HL-60/S4 (cell line): ENCODE data around the gene CFAP299.
"Not testable (repeated sequence)": the region's sequence is repeated elsewhere in the genome, so short reads cannot be mapped to it uniquely, and the experiment has no call there.

ENCODE experiments used
- in situ Hi-C: fragments of 300-500 bp; cut with MboI; formaldehyde crosslinking; loops from 2 replicates; pipeline ENCODE4 v1.14.3; 2022; ENCODE audit warnings: low sequenced_read_pairs

Gene CFAP299

GRCh38 chr4:80324171-80324570 is 11.4 kb upstream of the CFAP299 start:
- in situ Hi-C loops = no loop called here

DNA sequence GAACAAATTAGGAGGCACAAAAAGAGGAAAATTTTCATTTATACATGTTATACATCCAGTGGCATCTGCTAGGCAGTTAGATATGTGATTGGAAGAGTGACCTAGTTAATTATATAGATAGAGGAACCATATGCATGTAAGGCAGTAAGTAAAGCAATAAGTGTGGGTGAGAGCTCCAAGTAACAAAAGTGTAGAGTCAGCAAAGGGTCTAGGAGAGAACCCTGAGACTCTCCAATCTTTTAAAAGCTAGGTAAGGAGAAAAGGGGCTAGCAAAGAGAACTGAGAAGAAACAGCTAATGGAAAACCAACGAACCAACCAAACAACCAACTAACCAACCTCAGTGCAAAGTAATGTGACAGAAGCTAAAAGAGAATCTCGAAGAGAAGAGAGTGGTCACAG is 3.8 kb upstream of the CFAP299 start:
- in situ Hi-C loops = no loop called here

GRCh38 chr4:80333121-80333520 is 2.4 kb upstream of the CFAP299 start:
- in situ Hi-C loops = no loop called here

DNA sequence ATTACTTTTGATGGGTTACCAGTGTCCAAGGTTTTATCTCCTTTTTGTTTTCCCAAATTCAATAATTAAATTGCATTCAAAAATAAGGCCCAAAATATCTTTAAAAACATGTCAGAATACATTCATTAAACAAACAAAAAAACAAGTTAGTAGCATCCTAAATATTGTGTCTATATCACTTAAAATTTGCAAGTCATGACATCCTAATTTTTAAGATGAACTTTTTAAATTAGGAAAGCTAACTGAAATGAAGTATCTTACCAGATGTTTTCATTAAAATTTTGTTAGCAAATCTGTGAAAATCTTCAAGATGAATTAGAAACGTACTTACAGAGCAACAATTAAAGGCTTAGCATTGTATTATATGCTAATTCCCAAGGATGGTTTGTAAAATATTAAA is 962 bp upstream of the CFAP299 start:
- in situ Hi-C loops = no loop called here

DNA sequence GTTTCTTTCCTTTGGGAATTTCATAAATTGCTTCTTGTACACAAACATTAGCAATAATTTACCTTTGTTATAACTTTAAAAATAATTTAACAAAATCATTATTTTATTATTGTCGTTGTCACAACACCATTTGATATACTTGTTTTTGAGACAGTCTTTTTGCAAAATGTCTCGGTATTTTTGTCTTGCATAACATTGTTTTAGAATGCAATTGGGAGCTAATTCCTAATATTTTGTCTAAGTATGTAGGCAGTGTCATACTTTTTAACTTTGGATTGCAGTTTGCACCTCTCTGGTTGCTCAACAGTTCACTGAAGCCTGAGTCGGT is 340 bp upstream of the CFAP299 start:
- in situ Hi-C loops = no loop called here

GRCh38 chr4:80336582-80336981 is 1.1 kb downstream of the CFAP299 start:
- in situ Hi-C loops = no loop called here

- in situ Hi-C loops = no loop called here
Observed at GRCh38 chr4:80340036-80340435, 4.5 kb downstream of the CFAP299 start.

DNA sequence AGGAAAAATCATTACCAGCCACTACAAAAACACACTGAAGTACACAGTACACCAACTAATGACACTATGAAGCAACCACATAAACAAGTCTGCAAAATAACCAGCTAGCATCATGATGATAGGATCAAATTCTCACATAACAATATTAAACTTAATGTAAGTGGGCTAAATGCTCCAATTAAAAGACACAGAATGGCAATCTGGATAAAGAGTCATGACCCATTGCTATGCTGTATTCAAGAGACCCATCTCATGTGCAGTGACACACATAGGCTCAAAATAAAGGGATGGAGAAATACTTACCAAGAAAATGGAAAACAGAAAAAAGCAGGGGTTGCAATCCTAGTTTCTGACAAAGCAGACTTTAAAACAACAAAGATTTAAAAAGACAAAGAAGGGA is 7.2 kb downstream of the CFAP299 start:
- in situ Hi-C loops = not testable (repeated sequence)

GRCh38 chr4:80343887-80344286 is 8.4 kb downstream of the CFAP299 start:
- in situ Hi-C loops = no loop called here

GRCh38 chr4:80360084-80360483 is 24.6 kb downstream of the CFAP299 start:
- in situ Hi-C loops = loop anchor here (25.0 kb wide), 1 partner anchor 677 kb away; the partner anchor contains the start of gene BMP3

DNA sequence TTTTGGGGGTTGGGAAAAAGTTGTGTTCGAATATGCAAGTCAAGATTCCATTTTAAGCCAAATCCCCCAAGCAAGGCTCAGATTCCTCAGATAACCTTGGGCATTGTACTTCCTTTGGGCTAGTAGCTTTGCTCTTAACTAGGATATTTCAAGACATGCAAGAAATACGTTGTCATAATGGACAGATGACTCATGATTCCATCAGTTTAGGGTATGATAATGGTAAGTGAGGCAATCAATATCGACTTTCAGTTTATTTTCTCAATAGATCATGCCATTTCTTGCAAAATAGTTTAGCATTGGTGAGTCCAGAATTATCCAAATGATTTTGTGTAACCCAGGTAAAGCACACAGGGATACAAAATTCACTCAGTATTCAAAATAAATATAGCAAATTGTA is 25.4 kb downstream of the CFAP299 start:
- in situ Hi-C loops = loop anchor here (25.0 kb wide), 1 partner anchor 676 kb away; the partner anchor contains the start of gene BMP3

DNA sequence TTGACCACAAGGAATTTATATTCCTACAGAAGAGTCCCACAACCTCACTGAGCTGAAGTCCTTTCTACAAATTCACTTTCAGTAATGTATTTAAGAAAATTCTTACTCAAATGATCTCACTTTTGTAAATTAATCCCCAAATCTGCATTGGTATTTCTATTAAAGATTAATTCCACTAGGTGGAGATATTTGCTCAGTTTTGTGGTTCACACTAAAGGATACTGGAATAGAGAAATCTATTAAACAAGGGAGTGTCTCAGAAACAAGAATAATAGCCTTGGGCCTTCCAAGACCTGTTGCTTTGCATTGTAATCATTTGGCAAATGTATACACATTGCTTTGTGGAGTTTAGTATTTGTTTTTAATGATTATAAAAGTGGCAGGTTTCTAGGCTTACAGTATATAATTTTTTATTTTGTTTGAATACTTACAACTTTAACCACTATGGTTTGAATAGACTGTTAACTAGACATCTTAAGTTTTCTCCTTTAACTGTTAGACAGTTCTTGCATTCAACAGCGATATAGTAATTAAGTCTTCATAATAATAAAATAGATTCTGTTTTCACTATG is 25.9 kb downstream of the CFAP299 start:
- in situ Hi-C loops = loop anchor here (25.0 kb wide), 1 partner anchor 676 kb away; the partner anchor contains the start of gene BMP3

DNA sequence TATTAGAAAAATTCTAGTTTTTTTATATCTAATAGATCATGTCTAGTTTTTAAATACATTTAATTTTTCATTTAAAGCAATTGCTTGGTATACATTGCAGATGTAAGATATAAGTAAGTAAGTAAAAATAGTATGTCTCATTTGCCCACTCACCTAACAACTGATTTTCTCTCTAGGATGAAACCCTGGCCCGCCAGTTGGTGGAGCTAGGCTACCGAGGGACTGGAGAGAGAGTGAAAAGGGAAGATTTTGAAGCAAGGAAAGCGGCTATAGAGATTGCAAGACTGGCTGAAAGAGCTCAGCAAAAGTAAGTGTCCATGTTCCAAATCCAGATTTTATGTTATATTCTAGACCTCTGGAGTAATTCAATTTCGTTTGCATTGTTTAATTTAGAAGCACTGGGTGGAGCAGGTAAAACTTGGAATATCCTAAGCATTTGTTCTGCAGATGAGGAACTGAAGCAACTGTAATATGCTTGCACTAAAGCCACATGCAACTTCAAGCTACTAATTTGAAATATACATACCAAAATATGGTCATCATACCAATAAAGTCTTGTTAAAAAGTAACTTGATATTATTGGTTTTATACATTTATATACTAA is 27.1 kb downstream of the CFAP299 start:
- in situ Hi-C loops = loop anchor here (25.0 kb wide), 1 partner anchor 675 kb away; the partner anchor contains the start of gene BMP3

DNA sequence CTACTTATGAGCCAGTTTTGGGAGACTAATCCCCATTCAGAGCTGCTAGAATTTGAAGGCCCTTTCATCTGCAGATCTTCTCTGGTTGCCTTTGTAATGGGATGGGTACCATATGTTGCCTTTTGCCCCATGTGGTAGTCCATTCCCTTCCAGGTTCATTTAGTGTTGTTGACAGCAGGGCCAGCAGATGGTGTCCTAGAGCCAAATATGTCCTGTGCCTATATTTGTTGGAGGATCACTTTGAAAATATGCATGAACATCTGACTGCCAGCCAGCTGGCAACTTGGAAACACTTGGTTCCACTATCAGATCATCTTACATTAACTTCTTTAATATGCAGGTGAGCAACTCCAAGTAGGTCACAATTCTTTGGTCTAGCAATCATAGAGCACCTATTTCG is 30.4 kb downstream of the CFAP299 start:
- in situ Hi-C loops = loop anchor here (25.0 kb wide), 1 partner anchor 671 kb away; the partner anchor contains the start of gene BMP3

DNA sequence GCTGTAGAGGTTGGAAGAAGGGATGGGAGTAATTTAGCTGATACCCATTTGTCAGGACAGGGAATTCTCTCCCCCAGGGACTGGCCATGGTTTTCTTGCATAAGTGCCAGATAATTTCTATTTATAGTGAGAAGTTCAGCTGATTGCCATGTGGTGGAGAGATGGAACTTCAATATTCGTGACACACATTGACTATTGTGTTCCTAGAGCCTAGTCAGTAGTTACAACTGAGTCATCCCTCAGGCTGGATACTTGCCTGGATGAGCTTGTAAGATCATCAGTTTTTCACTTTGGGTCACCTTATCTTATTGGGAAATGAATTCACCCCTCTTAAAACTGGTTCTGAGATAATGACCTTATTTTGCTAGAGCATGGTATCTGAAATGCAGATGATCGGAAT is 32.2 kb downstream of the CFAP299 start:
- in situ Hi-C loops = loop anchor here (25.0 kb wide), 1 partner anchor 670 kb away; the partner anchor contains the start of gene BMP3

DNA sequence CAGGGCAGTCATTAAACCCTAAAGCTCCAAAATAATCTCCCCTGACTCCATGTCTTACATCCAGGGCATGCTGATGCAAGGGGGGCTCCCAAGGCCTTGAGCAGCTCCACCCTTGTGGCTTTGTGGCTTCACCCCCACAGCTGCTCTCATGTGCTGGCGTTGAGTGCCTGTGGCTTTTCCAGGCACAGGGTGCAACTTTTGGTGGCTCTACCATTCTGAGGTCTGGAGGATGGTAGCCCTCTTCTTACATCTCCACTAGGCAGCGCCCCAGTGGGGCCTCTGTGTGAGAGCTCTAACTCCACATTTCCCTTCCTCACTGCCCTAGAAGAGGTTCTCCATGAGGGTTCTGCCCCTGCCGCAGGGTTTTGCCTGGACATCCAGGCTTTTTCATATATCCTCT is 35.1 kb downstream of the CFAP299 start:
- in situ Hi-C loops = loop anchor here (25.0 kb wide), 1 partner anchor 667 kb away; the partner anchor contains the start of gene BMP3

DNA sequence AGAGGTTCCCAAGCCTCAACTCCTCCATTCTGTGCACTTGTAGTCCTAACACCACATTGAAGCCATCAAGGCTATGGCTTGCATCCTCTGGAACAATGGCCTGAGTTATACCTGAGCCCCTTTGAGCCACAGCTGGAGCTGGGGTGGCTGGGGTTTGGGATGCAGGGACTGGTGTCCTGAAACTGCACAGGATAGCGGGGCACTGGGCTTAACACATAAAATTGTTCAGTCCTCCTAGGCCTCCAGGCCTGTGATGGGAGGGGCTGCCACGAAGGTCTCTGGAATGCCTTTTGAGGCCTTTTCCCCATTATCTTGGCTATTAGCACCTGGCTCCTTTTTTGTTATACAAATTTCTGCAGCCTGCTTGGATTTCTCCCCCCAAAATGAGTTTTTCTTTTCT is 35.5 kb downstream of the CFAP299 start:
- in situ Hi-C loops = loop anchor here (25.0 kb wide), 1 partner anchor 666 kb away; the partner anchor contains the start of gene BMP3

DNA sequence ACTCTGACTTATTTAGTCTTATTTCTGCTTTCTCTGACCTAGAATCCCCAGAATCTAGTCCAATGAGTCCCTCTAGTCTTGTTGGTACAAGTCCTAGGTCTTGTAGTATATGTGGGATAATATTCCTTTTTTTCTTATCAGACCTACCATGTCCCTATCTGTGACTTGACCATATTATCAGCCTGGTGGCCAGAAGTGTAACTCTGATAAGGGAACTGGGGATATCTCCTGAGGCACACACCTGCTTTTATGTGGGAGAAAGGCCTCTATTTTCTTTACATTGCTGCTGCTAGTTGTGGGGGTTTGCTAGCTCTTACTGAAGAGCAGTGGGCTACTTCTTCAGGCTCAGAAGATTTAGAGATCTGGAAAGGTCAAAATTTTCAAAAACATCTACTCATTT is 38.6 kb downstream of the CFAP299 start:
- in situ Hi-C loops = loop anchor here (25.0 kb wide), 1 partner anchor 663 kb away; the partner anchor contains the start of gene BMP3

GRCh38 chr4:80382090-80382832 is 46.7 kb downstream of the CFAP299 start:
- in situ Hi-C loops = no loop called here

DNA sequence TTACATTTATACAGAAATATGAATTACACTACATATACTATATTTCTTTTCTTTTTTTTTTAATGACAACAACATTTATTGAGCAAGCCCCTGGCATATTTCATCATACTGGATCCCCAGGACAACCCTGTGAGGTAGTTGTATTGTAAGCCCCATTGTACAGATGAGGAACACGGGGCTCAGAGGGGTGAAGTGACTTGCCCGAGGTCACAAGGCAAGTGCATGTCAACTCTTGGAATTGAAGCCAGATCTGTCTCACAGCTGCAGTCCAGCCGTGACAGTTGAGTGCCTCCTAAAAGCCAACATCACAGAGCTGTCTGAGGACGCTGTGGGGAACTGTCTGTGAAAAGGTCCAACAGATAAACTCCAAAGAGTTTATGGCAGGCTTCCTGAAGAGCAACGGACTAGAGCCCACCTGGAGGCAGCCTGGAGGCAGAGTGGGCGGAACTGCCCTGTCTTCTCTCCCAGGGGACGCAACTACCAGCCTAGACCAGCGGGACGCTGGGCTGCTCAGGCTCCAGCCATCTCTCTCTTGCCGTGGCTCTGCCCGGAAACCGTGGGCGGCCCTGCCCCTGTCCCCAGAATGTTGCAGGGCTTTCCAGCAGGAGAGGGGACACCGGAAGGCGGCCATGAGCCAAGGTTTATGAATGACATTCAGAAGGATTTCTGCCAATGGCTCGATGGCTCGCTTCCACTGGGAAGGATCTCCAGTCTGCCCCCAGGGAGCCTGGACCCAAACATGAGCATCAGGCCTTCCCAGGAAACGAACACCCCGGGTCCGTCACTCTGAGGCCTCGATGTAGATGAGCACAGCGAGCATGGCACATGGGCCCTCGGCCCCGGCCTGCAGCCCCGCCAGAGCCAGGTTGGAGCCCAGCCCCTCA is 50.1 kb downstream of the CFAP299 start:
- in situ Hi-C loops = no loop called here
